Lung (tissue), 12 donors: Measurements from ENCODE around the gene PTX3. TPM values are rescaled to one million over a fixed set of nuclear protein-coding genes. Genes with fewer than 3 reads are reported as not detected.

ENCODE experiments used
- ATAC-seq: fragments of 200-7000 bp; cut with Tn5 transposase; one replicate; pipeline ENCODE4 v1.9.1; 2020; ENCODE audit warnings: moderate number of reproducible peaks; ENCODE audit not compliant: insufficient read depth, low FRiP score
- DNase-seq, 3 donors: peaks; one replicate each; pipeline ENCODE4 v3.0.0-alpha.2; 2013 to 2017
- H3K27ac ChIP-seq, 2 donors: one replicate each; pipeline ENCODE4 v1.5.1; 2013; ENCODE audit warnings: mild to moderate bottlenecking in 2 of 2, moderate library complexity in 2 of 2, control low read depth in 1 of 2, inconsistent platforms in 1 of 2, low read depth in 1 of 2, low read length in 1 of 2
- H3K27me3 ChIP-seq, 3 donors: one replicate each; pipeline ENCODE4 v1.5.1; 2013; ENCODE audit warnings: low read length in 2 of 3; ENCODE audit not compliant: control insufficient read depth in 3 of 3, insufficient read depth in 3 of 3
- H3K36me3 ChIP-seq, 4 donors: one replicate each; pipeline ENCODE4 v1.5.1; 2013; ENCODE audit warnings: low read length in 4 of 4, mild to moderate bottlenecking in 1 of 4, moderate library complexity in 1 of 4; ENCODE audit not compliant: control insufficient read depth in 4 of 4, insufficient read depth in 4 of 4
- H3K4me1 ChIP-seq, 5 donors: one replicate each; pipeline ENCODE4 v1.5.1; 2013; ENCODE audit warnings: low read length in 5 of 5, mild to moderate bottlenecking in 2 of 5, moderate library complexity in 1 of 5; ENCODE audit not compliant: control insufficient read depth in 5 of 5, insufficient read depth in 5 of 5
- H3K4me3 ChIP-seq: one replicate; pipeline ENCODE4 v1.5.1; 2013; ENCODE audit warnings: mild to moderate bottlenecking, control low read depth, moderate library complexity
- H3K9ac ChIP-seq, 2 donors: one replicate each; pipeline ENCODE4 v1.5.1; 2013; ENCODE audit warnings: low read length in 2 of 2, control low read depth in 1 of 2; ENCODE audit not compliant: insufficient read depth in 1 of 2
- H3K9me3 ChIP-seq, 4 donors: one replicate each; pipeline ENCODE4 v1.5.1; 2013; ENCODE audit warnings: low read length in 3 of 4, mild to moderate bottlenecking in 1 of 4, moderate library complexity in 1 of 4; ENCODE audit not compliant: control insufficient read depth in 4 of 4, insufficient read depth in 3 of 4
- CTCF ChIP-seq: IDR thresholded peaks from 2 replicates; pipeline ENCODE4 v1.5.1; 2012; ENCODE audit warnings: mild to moderate bottlenecking; ENCODE audit errors: control extremely low read depth, extremely low read depth
- WGBS, 2 donors: extraction: QIAGEN DNeasy Blood & Tissue Kit; methylation state at CpG; one replicate each; pipeline ENCODE4 v1.1.7; 2013; 5-methylcytosine and 5-hydroxymethylcytosine counted together
- polyA plus RNA-seq, 2 donors: library from polyadenylated mRNA; stranded (reverse); fragments of 200-250 nt; gene quantifications; one replicate each; pipeline ENCODE4 v1.2.1, GENCODE V29; 2013
- total RNA-seq, 2 donors: library from RNA; depleted of rRNA in 1 of 2; stranded (reverse); fragments of >200 nt in 1 of 2; gene quantifications; one replicate each; pipeline ENCODE4 v1.2.1, GENCODE V29; 2014 to 2021
- donor health status: control.
- donor health status: control.
- donor health status: Bipolar disorder and iron deficiency.
- donor health status: healthy.
- donor health status: DM: yes; HTN: yes; CAD: no.

Gene PTX3
- total and polyA plus RNA-seq, 4 donors: 4.1 to 626 (median 26.1) TPM

GRCh38 chr3:157416347-157417087 is 20.1 kb upstream of the PTX3 start:
- no peak overlapping the region for H3K27ac ChIP-seq
- H3K4me3 ChIP-seq: no peak overlapping the region
- H3K36me3 ChIP-seq: no peaks in the 10 kb centered on the region
- no peak overlapping the region for H3K9ac ChIP-seq
- DNase-seq: no peak
- no peaks in the 10 kb centered on the region for H3K27me3 ChIP-seq
- WGBS, 2 donors: 63 to 74% methylated on average over 3 of the region's 3 CpGs
- peaks cover 0 to 2% (median 0%) of the 10 kb centered on the region in 4 donors for H3K9me3 ChIP-seq
- no peaks in the 10 kb centered on the region for H3K4me1 ChIP-seq
- no peak for TF ChIP-seq CTCF
- ATAC-seq: no peak

- peaks cover 0 to 1% (median 0%) of the 10 kb centered on the region in 4 donors for H3K36me3 ChIP-seq
- no peak overlapping the region for H3K9ac ChIP-seq
- no peak overlapping the region for H3K4me3 ChIP-seq
- ATAC-seq (no peak), DNase-seq (no peak)
- H3K27ac ChIP-seq: no peak overlapping the region
- no peaks in the 10 kb centered on the region for H3K4me1 ChIP-seq
- H3K9me3 ChIP-seq: no peaks in the 10 kb centered on the region
- H3K27me3 ChIP-seq: no peaks in the 10 kb centered on the region
- TF ChIP-seq CTCF: no peak
- WGBS, 2 donors: 75 to 90% methylated on average over 2 of the region's 2 CpGs
Measured at GRCh38 chr3:157417247-157417646, 19.4 kb upstream of the PTX3 start.

GRCh38 chr3:157418104-157418503 is 18.5 kb upstream of the PTX3 start:
- Histone ChIP-seq H3K9me3 (no peaks in the 10 kb centered on the region), H3K4me1 (no peaks in the 10 kb centered on the region), H3K27me3 (no peaks in the 10 kb centered on the region), H3K4me3 (no peak overlapping the region), H3K27ac (no peak overlapping the region), H3K36me3 (peaks cover 0 to 1% (median 0%) of the 10 kb centered on the region in 4 donors), H3K9ac (no peak overlapping the region)
- no peak for DNase-seq
- no peak for ATAC-seq
- 71 to 85% methylated on average over 2 of the region's 2 CpGs for WGBS, 2 donors
- TF ChIP-seq CTCF: no peak
